ENCODE results near the gene CEP152.

Gene CEP152

GRCh38 chr15:48810414-48811324 lies at the start of gene CEP152:
TSS of gene CEP152 (minus strand) at chr15:48811069. CDS start at chr15:48805649, 5,420 bp downstream.
- no peaks in the 10 kb centered on the region for H3K9me2 ChIP-seq (replicated peaks; ENCODE audit: insufficient read depth, low read length)
- peak within 1 kb of the TSS; percentile 73 for H3K27ac ChIP-seq (ENCODE audit: low read depth, low read length)
- peaks cover 51% of the 10 kb centered on the region for H3K79me2 ChIP-seq (ENCODE audit: insufficient read depth, low read length)
- peak within 1 kb of the TSS; percentile 94 for H3K4me2 ChIP-seq (ENCODE audit: low read depth, low read length, poor library complexity, severe bottlenecking)
- peak within 1 kb of the TSS; percentile 86 for H3K4me3 ChIP-seq (ENCODE audit: insufficient read depth, low read length, poor library complexity, severe bottlenecking)
- no peaks in the 10 kb centered on the region for H3K36me3 ChIP-seq (ENCODE audit: low read length)
- TF ChIP-seq EZH2phosphoT487 (conservative IDR thresholded peaks at IDR 0.05; ENCODE audit: low read length), result no peak
- TF ChIP-seq CTCF (IDR thresholded peaks at IDR 0.05; ENCODE audit: insufficient read depth, low read length, poor library complexity, severe bottlenecking), result no peak
- H3K9me3 ChIP-seq (ENCODE audit: insufficient read depth, low read length), result no peaks in the 10 kb centered on the region
- peaks cover 5% of the 10 kb centered on the region; the same call in 1 of the 2 replicates for H4K20me1 ChIP-seq (ENCODE audit: low read depth, low read length)
- H3K9ac ChIP-seq (ENCODE audit: low read length), result peak within 1 kb of the TSS; percentile 97
- peaks cover 5% of the 10 kb centered on the region; the same call in 1 of the 2 replicates for H3F3A ChIP-seq (ENCODE audit: insufficient read depth)
- H2AFZ ChIP-seq (ENCODE audit: low read depth, low read length, severe bottlenecking), result peak within 1 kb of the TSS; percentile 95
- H3K27me3 ChIP-seq (ENCODE audit: low read length), result no peaks in the 10 kb centered on the region

GRCh38 chr15:48859426-48859825 lies 48.6 kb upstream of the CEP152 start:
- Histone ChIP-seq H3K9ac (ENCODE audit: low read length) (no peak overlapping the region), H2AFZ (ENCODE audit: low read depth, low read length, severe bottlenecking) (no peak overlapping the region), H3K9me2 (replicated peaks; ENCODE audit: insufficient read depth, low read length) (no peaks in the 10 kb centered on the region), H4K20me1 (ENCODE audit: low read depth, low read length) (no peaks in the 10 kb centered on the region), H3K79me2 (ENCODE audit: insufficient read depth, low read length) (no peaks in the 10 kb centered on the region), H3K9me3 (ENCODE audit: insufficient read depth, low read length) (no peaks in the 10 kb centered on the region), H3F3A (ENCODE audit: insufficient read depth) (no peaks in the 10 kb centered on the region), H3K27me3 (ENCODE audit: low read length) (no peaks in the 10 kb centered on the region), H3K4me2 (ENCODE audit: low read depth, low read length, poor library complexity, severe bottlenecking) (no peak overlapping the region), H3K36me3 (ENCODE audit: low read length) (no peaks in the 10 kb centered on the region), H3K27ac (ENCODE audit: low read depth, low read length) (no peak overlapping the region), H3K4me3 (ENCODE audit: insufficient read depth, low read length, poor library complexity, severe bottlenecking) (no peak overlapping the region)
- no peak for TF ChIP-seq EZH2phosphoT487 (conservative IDR thresholded peaks at IDR 0.05; ENCODE audit: low read length)
- TF ChIP-seq CTCF (IDR thresholded peaks at IDR 0.05; ENCODE audit: insufficient read depth, low read length, poor library complexity, severe bottlenecking), result no peak

GRCh38 chr15:48858401-48858800 lies 47.5 kb upstream of the CEP152 start:
- Histone ChIP-seq H3K9ac (ENCODE audit: low read length) (no peak overlapping the region), H3K4me2 (ENCODE audit: low read depth, low read length, poor library complexity, severe bottlenecking) (no peak overlapping the region), H3K27ac (ENCODE audit: low read depth, low read length) (no peak overlapping the region)

More at GRCh38 chr15:48858401-48858800, 47.5 kb upstream of the CEP152 start:
- H2AFZ ChIP-seq (ENCODE audit: low read depth, low read length, severe bottlenecking), result peak overlapping the region; percentile 20
- no peak overlapping the region for H3K4me3 ChIP-seq (ENCODE audit: insufficient read depth, low read length, poor library complexity, severe bottlenecking)
- no peaks in the 10 kb centered on the region for H3K79me2 ChIP-seq (ENCODE audit: insufficient read depth, low read length)
- no peaks in the 10 kb centered on the region for H4K20me1 ChIP-seq (ENCODE audit: low read depth, low read length)
- TF ChIP-seq CTCF (IDR thresholded peaks at IDR 0.05; ENCODE audit: insufficient read depth, low read length, poor library complexity, severe bottlenecking) (no peak), EZH2phosphoT487 (conservative IDR thresholded peaks at IDR 0.05; ENCODE audit: low read length) (no peak)
- no peaks in the 10 kb centered on the region for H3K36me3 ChIP-seq (ENCODE audit: low read length)
- H3K9me2 ChIP-seq (replicated peaks; ENCODE audit: insufficient read depth, low read length), result no peaks in the 10 kb centered on the region
- no peaks in the 10 kb centered on the region for H3F3A ChIP-seq (ENCODE audit: insufficient read depth)
- H3K9me3 ChIP-seq (ENCODE audit: insufficient read depth, low read length), result no peaks in the 10 kb centered on the region
- H3K27me3 ChIP-seq (ENCODE audit: low read length), result no peaks in the 10 kb centered on the region

Measured in SU-DHL-6 (cell line).